Stimulated activated CD4-positive, alpha-beta T cell treated with anti-CD3 and anti-CD28 coated beads, Interleukin-1b, Interleukin-23, amount 100 ng/mL, for 4 hours (primary cell): ENCODE measurements around the gene IMPG1.

ENCODE experiments used
- DNase-seq, 2 donors: peaks; one replicate each; pipeline ENCODE4 v3.0.0-alpha.2; 2020; ENCODE audit warnings: low read depth in 2 of 2

Gene IMPG1

DNA sequence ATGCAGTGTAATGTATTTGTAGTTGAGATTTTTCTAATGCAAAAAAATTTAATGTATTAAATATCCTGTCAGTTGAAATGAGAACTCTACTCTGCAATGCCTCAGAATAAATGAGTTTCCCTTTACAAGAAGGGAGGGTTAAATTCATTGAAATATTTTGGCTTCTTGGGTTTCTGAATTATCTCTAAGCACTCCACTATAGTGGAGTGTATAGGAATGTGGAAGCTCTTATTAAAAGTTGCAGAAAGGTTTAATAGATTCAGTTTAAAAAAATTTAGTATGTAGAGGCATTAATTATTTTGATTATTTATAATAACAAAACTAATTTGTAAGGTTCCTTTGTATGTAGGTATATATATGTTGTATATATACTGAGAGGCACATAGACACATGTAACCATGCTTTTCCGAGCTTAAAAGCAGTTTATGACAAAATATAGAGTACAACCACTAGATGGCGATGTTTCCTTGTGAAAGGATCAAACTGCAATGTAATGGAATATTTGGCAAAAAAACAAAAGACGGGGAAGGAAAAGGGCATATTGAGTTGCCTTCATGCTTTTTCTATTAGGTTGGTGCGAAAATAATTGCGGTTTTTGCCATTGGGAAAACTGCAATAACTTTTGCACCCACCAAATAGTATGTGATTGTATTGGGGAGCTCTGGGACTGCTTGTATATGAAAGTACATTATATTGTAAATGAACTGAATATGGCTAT is 179.2 kb downstream of the IMPG1 start:
- no peak for DNase-seq

DNA sequence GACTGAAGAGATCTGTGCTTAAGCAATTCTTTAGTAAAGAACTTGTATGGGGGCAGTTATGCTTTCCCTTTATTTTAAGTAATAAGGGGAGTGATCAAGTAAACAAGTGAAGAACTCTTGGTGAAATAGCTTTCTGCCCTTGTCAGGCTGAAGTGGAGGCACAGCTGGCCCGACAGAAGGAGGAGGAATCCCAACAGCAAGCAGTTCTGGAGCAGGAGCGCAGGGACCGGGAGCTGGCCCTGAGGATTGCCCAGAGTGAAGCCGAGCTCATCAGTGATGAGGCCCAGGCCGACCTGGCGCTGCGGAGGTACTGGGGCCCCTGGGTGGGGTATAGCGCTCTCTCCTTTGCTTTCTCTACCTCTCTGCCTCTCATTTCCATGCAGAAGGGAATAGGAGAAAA is 180.1 kb downstream of the IMPG1 start:
- no peak for DNase-seq

DNA sequence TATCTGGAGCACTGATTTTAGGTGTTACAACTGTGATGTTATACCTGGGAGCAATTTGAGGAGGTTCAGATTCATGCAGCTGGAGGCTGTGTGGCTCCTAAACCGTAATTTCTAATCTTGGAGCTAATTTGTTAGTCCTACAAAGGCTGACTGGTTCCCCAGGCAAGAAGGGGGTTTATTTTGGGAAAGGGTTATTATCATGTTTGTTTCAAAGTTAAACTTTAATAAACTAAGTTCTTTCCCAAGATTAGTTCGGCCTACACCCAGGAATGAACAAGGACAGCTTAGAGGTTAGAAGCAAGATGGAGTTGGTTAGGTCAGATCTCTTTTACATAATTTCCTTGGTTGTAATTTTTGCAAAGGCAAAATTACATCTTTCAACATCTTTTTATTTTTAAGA is 187.6 kb downstream of the IMPG1 start:
- no peak for DNase-seq

DNA sequence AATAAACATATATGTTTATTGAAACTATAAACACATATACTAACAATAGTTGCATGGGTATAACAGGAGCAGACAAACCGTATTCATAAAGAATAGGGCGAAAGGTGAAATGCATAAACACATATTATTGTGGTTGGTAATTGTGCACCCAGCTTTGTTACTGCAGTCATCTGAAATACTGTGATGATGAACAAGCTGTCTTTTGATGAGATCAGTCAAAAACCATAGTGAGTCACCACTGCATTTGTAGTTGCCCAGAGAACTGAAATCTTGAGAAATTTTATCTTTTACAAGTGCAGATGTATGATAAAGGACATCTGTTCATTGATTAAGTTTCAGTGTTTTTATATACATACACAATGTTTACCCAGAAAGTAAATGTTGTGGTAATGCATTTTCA is 189.7 kb downstream of the IMPG1 start:
- no peak for DNase-seq

DNA sequence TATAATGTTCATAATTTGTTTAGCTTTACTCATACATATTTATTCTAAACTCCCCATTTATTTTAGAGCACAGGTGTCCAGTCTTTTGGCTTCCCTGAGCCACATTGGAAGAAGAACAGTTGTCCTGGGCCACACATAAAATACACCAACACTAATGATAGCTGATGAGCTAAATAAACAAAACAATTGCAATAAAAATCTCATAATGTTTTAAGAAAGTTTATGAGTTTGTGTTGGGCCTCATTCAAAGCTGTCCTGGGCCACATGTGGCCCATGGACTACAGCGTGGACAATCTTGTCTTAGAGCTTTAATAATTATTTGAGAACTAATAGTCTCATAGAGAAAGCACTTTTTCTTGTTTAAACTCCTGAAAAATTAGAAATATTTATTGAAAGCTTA is 192.2 kb downstream of the IMPG1 start:
- DNase-seq, result no peak

DNA sequence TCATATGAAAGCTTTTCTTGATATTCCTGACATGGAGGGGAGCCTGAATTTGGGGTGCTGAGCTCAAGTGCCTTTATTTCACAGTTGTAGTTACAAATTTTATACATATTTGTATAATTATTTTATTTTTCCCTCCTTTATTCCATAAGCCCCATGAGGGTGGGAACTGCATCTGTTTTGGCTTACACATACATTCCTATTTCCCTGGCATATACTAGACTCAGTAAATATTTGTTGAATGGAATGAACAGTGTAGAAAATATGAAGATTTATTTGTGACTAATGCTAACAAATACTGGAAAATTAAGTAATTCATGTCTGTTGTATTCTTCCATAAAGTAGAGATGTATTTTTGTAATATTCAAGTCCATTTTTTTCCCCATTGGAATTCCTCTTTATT is 196.3 kb downstream of the IMPG1 start:
- DNase-seq, result no peak

DNA sequence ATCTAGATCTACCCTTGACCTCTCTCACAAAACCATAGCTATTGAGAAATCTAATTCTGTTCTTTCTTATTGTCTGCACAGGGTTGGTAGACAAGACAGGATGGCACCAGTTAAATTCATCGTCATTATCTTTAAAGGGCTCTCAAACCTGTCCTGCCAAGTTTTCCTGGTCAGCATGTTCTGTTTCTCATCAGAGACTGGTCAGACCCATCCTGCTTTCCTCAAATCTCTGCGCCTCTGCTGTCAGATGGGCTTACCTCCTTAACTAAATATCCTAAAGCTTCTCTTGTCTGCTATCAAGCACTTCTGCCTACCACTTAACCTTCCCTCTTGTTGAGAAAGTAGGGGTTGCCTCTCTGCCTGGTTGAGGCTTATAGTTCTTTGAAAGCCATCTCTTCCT is 198.2 kb downstream of the IMPG1 start:
- no peak for DNase-seq
